B cell (primary cell): Measurements from ENCODE around the gene ZNF609. TPM values are rescaled to one million over a fixed set of nuclear protein-coding genes. Genes with fewer than 3 reads are reported as not detected.

ENCODE experiments used
- ATAC-seq: fragments of 200-7000 bp; cut with Tn5 transposase; one replicate; pipeline ENCODE4 v1.10.0; 2021; ENCODE audit warnings: low read depth, mild to moderate bottlenecking, moderate number of reproducible peaks, moderate library complexity
- CTCF ChIA-PET: fragments of 350-600 bp; sonication (Branson Sonifier 250); formaldehyde crosslinking; loops from one replicate; lab custom pipeline; 2021; ENCODE audit warnings: antibody characterized with exemption, inconsistent platforms; lab: Charles Lee
- POLR2A ChIA-PET: fragments of 350-600 bp; sonication (Branson Sonifier 250); formaldehyde crosslinking; loops from one replicate; lab custom pipeline; 2021; ENCODE audit warnings: antibody characterized with exemption; lab: Charles Lee
- DNase-seq: peaks from one replicate; pipeline ENCODE4 v3.0.0; 2013
- H2AFZ ChIP-seq: 2 replicates; pipeline ENCODE4 v1.6.1; 2012; ENCODE audit warnings: mild to moderate bottlenecking, low read depth, low read length; ENCODE audit not compliant: insufficient read depth, poor library complexity, severe bottlenecking
- H3K27ac ChIP-seq, 2 donors: 1 replicate in 1 of 2; 2 replicates in 1 of 2; pipeline ENCODE4 v1.5.1; 2012 to 2013; ENCODE audit warnings: low read length in 2 of 2, mild to moderate bottlenecking in 2 of 2, moderate library complexity in 1 of 2
- H3K27me3 ChIP-seq, 4 experiments: fragments of 200-600 bp in 1 of 4; sonication (generic) in 1 of 4; replicated peaks in 1 of 4; 1 replicate in 2 of 4; 2 replicates in 2 of 4; pipeline versions ENCODE4 v1.6.1 to v1.7.0; 2013 to 2016; ENCODE audit warnings: low read length in 3 of 4, mild to moderate bottlenecking in 2 of 4, mixed read lengths in 1 of 4, moderate library complexity in 1 of 4; ENCODE audit not compliant: insufficient read depth in 4 of 4, control insufficient read depth in 3 of 4; ENCODE audit errors: control extremely low read depth in 1 of 4
- H3K36me3 ChIP-seq, 2 experiments: replicated peaks in 1 of 2; 1 replicate in 1 of 2; 2 replicates in 1 of 2; pipeline versions ENCODE4 v1.6.1 to v1.7.1; 2013; ENCODE audit warnings: low read length in 1 of 2; ENCODE audit not compliant: insufficient read depth in 2 of 2, control insufficient read depth in 1 of 2; ENCODE audit errors: control extremely low read depth in 1 of 2, extremely low read depth in 1 of 2
- H3K4me1 ChIP-seq, 2 donors: fragments of 200-600 bp in 1 of 2; sonication (generic) in 1 of 2; 1 replicate in 1 of 2; 2 replicates in 1 of 2; pipeline versions ENCODE4 v1.5.1 to v1.6.1; 2013 to 2017; ENCODE audit warnings: low read length in 2 of 2; ENCODE audit not compliant: control insufficient read depth in 2 of 2, insufficient read depth in 2 of 2
- H3K4me2 ChIP-seq: replicated peaks from 2 replicates; pipeline ENCODE3; 2012; ENCODE audit warnings: mild to moderate bottlenecking, low read depth, low read length; ENCODE audit not compliant: poor library complexity, severe bottlenecking
- H3K4me3 ChIP-seq, 5 experiments: fragments of 200-600 bp in 1 of 5; sonication (generic) in 1 of 5; 1 replicate in 3 of 5; 2 replicates in 2 of 5; pipeline versions ENCODE4 v1.5.1 to v1.7.0; 2011 to 2016; ENCODE audit warnings: low read length in 4 of 5, mild to moderate bottlenecking in 4 of 5, low read depth in 2 of 5, control low read depth in 1 of 5, moderate library complexity in 1 of 5; ENCODE audit not compliant: insufficient read depth in 1 of 5; ENCODE audit errors: control extremely low read depth in 1 of 5, extremely low read depth in 1 of 5
- H3K79me2 ChIP-seq: fragments of 200-600 bp; sonication (generic); one replicate; pipeline ENCODE4 v1.6.0; 2016; ENCODE audit warnings: low read length; ENCODE audit not compliant: control insufficient read depth, insufficient read depth
- H3K9ac ChIP-seq: fragments of 200-600 bp; sonication (generic); 2 replicates; pipeline ENCODE4 v1.6.1; 2017; ENCODE audit warnings: mild to moderate bottlenecking, low read length, moderate library complexity
- H3K9me3 ChIP-seq, 3 donors: one replicate each; pipeline versions ENCODE4 v1.6.1 to v1.7.1; 2013; ENCODE audit warnings: low read length in 2 of 3; ENCODE audit not compliant: control insufficient read depth in 2 of 3, insufficient read depth in 1 of 3; ENCODE audit errors: control extremely low read depth in 1 of 3
- H4K20me1 ChIP-seq: 2 replicates; pipeline ENCODE4 v1.6.0; 2012; ENCODE audit warnings: mild to moderate bottlenecking, low read length; ENCODE audit not compliant: insufficient read depth, control insufficient read depth, poor library complexity, severe bottlenecking
- H3K27ac Mint-ChIP-seq: one replicate; pipeline ENCODE4 v1.8.0; 2021; ENCODE audit warnings: mixed read lengths
- H3K27me3 Mint-ChIP-seq: one replicate; pipeline ENCODE4 v1.8.0; 2021; ENCODE audit warnings: mixed read lengths
- H3K4me1 Mint-ChIP-seq: one replicate; pipeline ENCODE4 v1.8.0; 2021; ENCODE audit warnings: mixed read lengths
- H3K4me3 Mint-ChIP-seq: one replicate; pipeline ENCODE4 v1.8.0; 2021; ENCODE audit warnings: mixed read lengths
- H3K9me3 Mint-ChIP-seq: one replicate; pipeline ENCODE4 v1.8.0; 2022; ENCODE audit warnings: mixed read lengths; ENCODE audit not compliant: insufficient read depth
- CTCF ChIP-seq: fragments of 200-600 bp; IDR thresholded peaks from one replicate; pipeline ENCODE4 v1.8.0; 2022; ENCODE audit warnings: antibody characterized with exemption, mild to moderate bottlenecking
- EZH2 ChIP-seq: IDR thresholded peaks from 2 replicates; pipeline ENCODE4 v1.6.1; 2012; ENCODE audit warnings: borderline replicate concordance, low read depth, mild to moderate bottlenecking, moderate library complexity, low read length; ENCODE audit not compliant: insufficient read depth, poor library complexity, severe bottlenecking
- WGBS: methylation state at CpG from one replicate; pipeline ENCODE4 v1.1.5; 2013; ENCODE audit warnings: missing lambda C conversion rate; ENCODE audit not compliant: insufficient coverage; 5-methylcytosine and 5-hydroxymethylcytosine counted together
- intact Hi-C: fragments of 100-400 bp; cut with micrococcal nuclease; formaldehyde crosslinking; loops from one replicate; pipeline ENCODE4 v1.10.0; 2022
- polyA plus RNA-seq: library from polyadenylated mRNA; depleted of rRNA; stranded (reverse); fragments of >200 nt; gene quantifications from 2 replicates; pipeline ENCODE4 v1.2.3, GENCODE V29; 2012
- total RNA-seq, 2 donors: library from RNA; stranded (reverse); fragments of 120-200 nt in 1 of 2; gene quantifications; 1 replicate in 1 of 2; 2 replicates in 1 of 2; pipeline versions ENCODE4 v1.2.3 to v1.2.4, GENCODE V29; 2013 to 2022

The ZNF609 gene
- total and polyA plus RNA-seq, 2 donors (not counting 1 experiment from before 2014, with no cell fraction given) = 5.8 to 32.9 TPM

GRCh38 chr15:64665179-64665578 is 204.8 kb downstream of the ZNF609 start:
- no peaks in the 10 kb centered on the region for H3K27me3 ChIP-seq
- Mint-ChIP-seq H3K27me3 (no peaks in the 10 kb centered on the region), H3K4me3 (no peak overlapping the region), H3K9me3 (no peaks in the 10 kb centered on the region), H3K27ac (no peak overlapping the region), H3K4me1 (peaks cover 1% of the 10 kb centered on the region)
- intact Hi-C loops = no loop called here
- H3K4me3 ChIP-seq = no peak overlapping the region
- CTCF ChIA-PET = interaction anchor here (1.1 to 1.3 kb wide), 2 partner anchors 19 to 63 kb away, joined by 3 read pairs; no protein-coding TSS in a partner anchor
- TF ChIP-seq EZH2 = no peak
- H3K79me2 ChIP-seq = peaks cover 3% of the 10 kb centered on the region
- DNase-seq = no peak
- no peaks in the 10 kb centered on the region for H3K9me3 ChIP-seq
- no peak overlapping the region for H3K4me2 ChIP-seq
- 100% methylated on average over 1 of the region's 1 CpG for WGBS
- H4K20me1 ChIP-seq = no peaks in the 10 kb centered on the region
- H2AFZ ChIP-seq = no peak overlapping the region
- H3K27ac ChIP-seq = no peak overlapping the region
- no peak for ATAC-seq
- H3K4me1 ChIP-seq = no peaks in the 10 kb centered on the region
- POLR2A ChIA-PET = no interaction called here
- H3K9ac ChIP-seq = no peak overlapping the region
- H3K36me3 ChIP-seq = peaks cover 0 to 2% of the 10 kb centered on the region in 2 experiments

GRCh38 chr15:64667736-64668161 is 207.4 kb downstream of the ZNF609 start:
- WGBS = no CpG with 5 or more reads among the region's 1 CpG
- POLR2A ChIA-PET = no interaction called here
- H3K9ac ChIP-seq = no peak overlapping the region

More at GRCh38 chr15:64667736-64668161, 207.4 kb downstream of the ZNF609 start:
- Histone ChIP-seq H3K79me2 (peaks cover 3% of the 10 kb centered on the region), H3K36me3 (peaks cover 0 to 2% of the 10 kb centered on the region in 2 experiments), H3K4me3 (no peak overlapping the region), H3K4me2 (no peak overlapping the region), H4K20me1 (no peaks in the 10 kb centered on the region), H3K27me3 (no peaks in the 10 kb centered on the region), H3K4me1 (no peaks in the 10 kb centered on the region), H3K9me3 (no peaks in the 10 kb centered on the region), H3K27ac (no peak overlapping the region), H2AFZ (no peak overlapping the region)
- Mint-ChIP-seq H3K27me3 (no peaks in the 10 kb centered on the region), H3K4me3 (no peak overlapping the region), H3K4me1 (peaks cover 1% of the 10 kb centered on the region), H3K27ac (no peak overlapping the region), H3K9me3 (no peaks in the 10 kb centered on the region)
- CTCF ChIA-PET = no interaction called here
- intact Hi-C loops = no loop called here
- ATAC-seq (no peak), DNase-seq (no peak)
- TF ChIP-seq CTCF (no peak), EZH2 (no peak)
